Subcutaneous abdominal adipose tissue (tissue), 5 donors: ENCODE results near the gene KCNQ1.
A peak's percentile ranks its signal among the peaks of the same experiment; 100 is the strongest.

Source experiments
- H3K27ac ChIP-seq: one replicate; pipeline ENCODE4 v1.7.0; 2013; ENCODE audit warnings: low read depth, mild to moderate bottlenecking, inconsistent platforms, low read length, moderate library complexity
- H3K27me3 ChIP-seq, 5 donors: one replicate each; pipeline ENCODE4 v1.7.0; 2013; ENCODE audit warnings: low read length in 5 of 5, inconsistent platforms in 1 of 5; ENCODE audit not compliant: control insufficient read depth in 5 of 5, insufficient read depth in 4 of 5
- H3K36me3 ChIP-seq, 5 donors: one replicate each; pipeline ENCODE4 v1.7.0; 2013; ENCODE audit warnings: low read length in 5 of 5; ENCODE audit not compliant: control insufficient read depth in 5 of 5, insufficient read depth in 5 of 5
- H3K4me1 ChIP-seq, 5 donors: one replicate each; pipeline ENCODE4 v1.7.0; 2013; ENCODE audit warnings: low read length in 5 of 5, mild to moderate bottlenecking in 3 of 5, moderate library complexity in 1 of 5; ENCODE audit not compliant: control insufficient read depth in 5 of 5, insufficient read depth in 5 of 5
- H3K4me3 ChIP-seq, 5 donors: one replicate each; pipeline ENCODE4 v1.7.0; 2013; ENCODE audit warnings: low read length in 5 of 5, low read depth in 1 of 5
- H3K9ac ChIP-seq, 5 donors: one replicate each; pipeline ENCODE4 v1.7.0; 2013; ENCODE audit warnings: low read length in 5 of 5, mild to moderate bottlenecking in 4 of 5, moderate library complexity in 3 of 5
- H3K9me3 ChIP-seq, 5 donors: one replicate each; pipeline ENCODE4 v1.7.0; 2013; ENCODE audit warnings: low read length in 5 of 5; ENCODE audit not compliant: control insufficient read depth in 5 of 5
- donor health status: healthy.
- donor health status: healthy.
- donor health status: healthy.
- donor health status: healthy.
- donor health status: healthy.

The KCNQ1 gene

DNA sequence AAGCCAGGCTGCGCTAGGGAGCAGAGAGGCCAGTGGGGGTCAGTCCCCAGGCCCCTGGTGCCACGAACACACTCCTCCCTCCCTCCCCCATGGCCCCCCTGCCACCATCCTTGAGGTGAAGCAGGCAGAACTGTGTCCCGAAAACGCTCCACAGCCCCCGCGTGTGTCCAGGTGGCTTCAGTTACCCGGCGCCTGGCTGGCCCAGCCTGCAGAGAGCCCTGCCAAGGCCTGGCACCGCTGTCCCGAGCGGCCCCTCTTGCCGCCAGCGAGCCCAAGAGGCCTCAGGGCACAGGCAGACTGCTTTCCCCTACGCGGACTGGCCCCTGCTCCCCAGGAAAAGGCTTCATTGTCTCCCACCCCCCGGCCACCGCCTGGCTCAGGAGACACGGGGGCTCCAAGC is 413.1 kb downstream of the KCNQ1 start:
- no peak overlapping the region for H3K27ac ChIP-seq
- peaks cover 0 to 3% (median 0%) of the 10 kb centered on the region in 5 donors for H3K9me3 ChIP-seq
- peaks cover 0 to 11% (median 6%) of the 10 kb centered on the region in 5 donors for H3K4me1 ChIP-seq
- no peak overlapping the region for H3K4me3 ChIP-seq
- no peak overlapping the region for H3K9ac ChIP-seq
- no peaks in the 10 kb centered on the region for H3K36me3 ChIP-seq
- no peaks in the 10 kb centered on the region for H3K27me3 ChIP-seq

DNA sequence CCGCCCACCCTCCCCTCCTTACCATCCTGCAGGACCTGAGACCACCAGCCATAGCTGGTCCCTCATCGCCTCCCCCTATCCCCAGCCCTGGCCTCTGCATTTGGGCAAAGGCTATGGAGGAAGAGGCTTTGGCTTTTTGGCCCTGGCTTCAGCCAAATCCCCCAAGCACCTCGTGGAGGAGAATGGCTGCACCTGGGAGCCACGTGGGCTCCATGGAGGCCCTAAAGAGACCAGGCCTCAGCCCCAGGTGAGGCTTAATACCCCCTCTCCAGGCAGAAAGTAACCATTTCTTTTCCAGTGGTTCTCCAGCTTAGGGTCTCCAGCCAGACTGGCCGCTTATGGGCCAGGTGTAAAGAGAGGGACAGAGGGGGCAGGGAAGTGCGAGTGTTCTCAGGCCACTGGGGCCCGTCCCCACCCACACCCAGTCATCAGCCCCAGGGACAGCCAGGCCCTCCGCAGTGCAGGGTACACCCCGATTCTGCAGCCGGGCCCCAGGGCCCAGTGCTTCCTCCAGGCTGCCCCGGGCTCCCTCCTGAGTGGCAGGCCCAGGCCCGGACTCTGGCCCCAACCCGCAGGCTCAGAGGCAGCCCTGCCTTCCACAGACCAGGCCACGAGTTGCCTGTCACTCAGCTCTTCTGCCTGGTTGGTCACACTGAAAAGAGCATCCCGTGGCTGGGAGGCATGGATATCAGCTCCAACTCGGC is 414.3 kb downstream of the KCNQ1 start:
- no peak overlapping the region for H3K4me3 ChIP-seq
- H3K9ac ChIP-seq, result no peak overlapping the region
- H3K4me1 ChIP-seq, result peaks cover 0 to 17% (median 12%) of the 10 kb centered on the region in 5 donors
- H3K9me3 ChIP-seq, result no peaks in the 10 kb centered on the region
- H3K36me3 ChIP-seq, result no peaks in the 10 kb centered on the region
- H3K27ac ChIP-seq, result no peak overlapping the region
- peaks cover 0 to 7% (median 0%) of the 10 kb centered on the region in 5 donors for H3K27me3 ChIP-seq

DNA sequence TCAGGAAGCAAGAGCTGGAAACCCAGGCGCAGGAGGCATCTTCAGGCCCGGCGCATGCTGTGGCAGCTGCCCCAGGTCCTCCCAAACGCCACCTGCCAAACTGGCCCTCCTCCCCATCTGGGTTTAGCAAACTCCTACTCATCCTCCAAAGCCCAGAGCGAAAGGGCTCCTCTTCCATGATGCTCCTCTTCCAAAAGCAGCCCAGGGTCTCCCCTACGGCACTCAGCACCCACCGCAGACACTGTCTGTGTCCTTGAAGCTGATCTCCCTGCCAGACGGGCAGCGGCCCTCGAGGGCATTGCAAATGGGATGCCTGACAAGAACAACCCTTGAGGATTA is 414.9 kb downstream of the KCNQ1 start:
- Histone ChIP-seq H3K27me3 (peaks cover 0 to 10% (median under 1%) of the 10 kb centered on the region in 5 donors), H3K4me1 (peaks cover 0 to 17% (median 12%) of the 10 kb centered on the region in 5 donors), H3K27ac (no peak overlapping the region), H3K9me3 (no peaks in the 10 kb centered on the region), H3K9ac (no peak overlapping the region), H3K36me3 (no peaks in the 10 kb centered on the region), H3K4me3 (no peak overlapping the region)

DNA sequence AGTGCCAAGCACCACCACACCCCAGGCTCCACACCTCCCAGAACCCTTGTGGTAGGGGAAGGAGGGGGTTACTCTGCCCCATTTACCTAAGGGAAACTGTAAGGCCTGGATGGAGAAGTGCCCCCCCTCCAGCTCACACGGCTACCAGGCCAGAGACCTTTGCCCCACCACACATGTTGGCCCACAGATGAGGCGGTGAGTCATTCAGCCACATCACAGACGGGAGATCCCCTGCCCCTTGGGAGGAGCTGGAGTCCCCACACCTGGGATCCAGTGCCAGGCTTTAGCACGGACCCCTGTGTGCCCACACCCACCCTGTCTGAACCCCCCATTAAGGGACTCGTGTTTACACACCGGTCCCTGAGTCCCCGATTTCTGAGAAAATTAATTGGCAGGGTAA is 415.8 kb downstream of the KCNQ1 start:
- H3K36me3 ChIP-seq, result no peaks in the 10 kb centered on the region
- H3K4me1 ChIP-seq, result peaks cover 0 to 17% (median 12%) of the 10 kb centered on the region in 5 donors
- peaks cover 0 to 10% (median 2%) of the 10 kb centered on the region in 5 donors for H3K27me3 ChIP-seq
- H3K4me3 ChIP-seq, result no peak overlapping the region
- H3K27ac ChIP-seq, result no peak overlapping the region
- H3K9ac ChIP-seq, result no peak overlapping the region
- no peaks in the 10 kb centered on the region for H3K9me3 ChIP-seq

DNA sequence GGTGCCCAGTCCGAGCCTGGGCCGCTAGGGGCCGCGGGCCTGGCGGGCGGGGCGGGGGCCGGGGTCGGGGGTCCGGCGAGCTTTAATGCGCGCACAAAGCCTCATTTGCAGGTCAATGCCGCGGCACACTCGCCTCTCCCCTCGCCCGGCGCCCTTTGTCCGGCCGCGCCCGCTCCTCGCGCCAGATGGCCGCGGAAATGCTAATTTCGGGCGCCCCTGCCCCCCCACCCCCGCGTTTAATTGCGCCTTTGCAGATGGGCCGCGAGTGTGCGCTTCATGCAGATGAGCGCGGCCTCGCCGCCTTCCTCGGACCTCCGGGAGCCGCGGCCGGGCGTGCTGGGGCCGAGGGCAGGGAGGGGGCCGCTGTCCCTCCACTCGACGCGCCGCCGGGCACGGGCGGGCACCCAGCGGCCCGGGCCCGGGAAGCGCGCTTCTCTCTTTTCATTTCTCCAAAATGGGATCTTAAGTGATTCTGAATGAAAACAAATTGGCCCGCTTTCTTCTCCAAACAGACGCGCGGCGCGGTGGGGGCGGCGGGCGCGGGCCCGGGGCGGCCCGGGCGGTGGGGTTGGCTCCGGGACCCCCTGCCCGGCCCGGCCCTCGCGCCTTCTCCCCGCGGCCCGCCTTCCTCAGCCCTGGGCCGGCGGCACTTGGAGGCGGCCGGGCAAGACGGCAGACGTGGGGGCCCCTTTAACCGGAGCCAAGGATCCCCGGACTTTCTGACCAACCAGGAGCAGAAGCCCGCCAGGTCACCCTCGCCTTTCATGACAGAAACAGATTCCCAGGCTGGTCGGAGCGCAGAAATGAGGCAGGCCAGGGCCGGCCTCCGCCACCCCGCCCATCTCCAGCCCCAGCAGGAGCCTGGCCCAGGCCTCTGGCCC is 417.8 kb downstream of the KCNQ1 start:
- peaks cover 0 to 10% (median 2%) of the 10 kb centered on the region in 5 donors for H3K27me3 ChIP-seq
- no peaks in the 10 kb centered on the region for H3K9me3 ChIP-seq
- H3K4me1 ChIP-seq, result peaks cover 0 to 22% (median 17%) of the 10 kb centered on the region in 5 donors
- H3K36me3 ChIP-seq, result no peaks in the 10 kb centered on the region
- no peak overlapping the region for H3K27ac ChIP-seq
- H3K9ac ChIP-seq, result no peak overlapping the region
- H3K4me3 ChIP-seq, result peak overlapping the region in 2 of 5 donors; percentile 22 to 47

GRCh38 chr11:2863276-2863618 is 418.4 kb downstream of the KCNQ1 start:
- H3K36me3 ChIP-seq, result no peaks in the 10 kb centered on the region
- no peaks in the 10 kb centered on the region for H3K9me3 ChIP-seq
- H3K4me3 ChIP-seq, result peak overlapping the region in 2 of 5 donors; percentile 22 to 32
- H3K4me1 ChIP-seq, result peaks cover 0 to 22% (median 17%) of the 10 kb centered on the region in 5 donors
- no peak overlapping the region for H3K27ac ChIP-seq
- H3K9ac ChIP-seq, result no peak overlapping the region
- peaks cover 0 to 10% (median 2%) of the 10 kb centered on the region in 5 donors for H3K27me3 ChIP-seq

GRCh38 chr11:2864901-2865300 is 420.1 kb downstream of the KCNQ1 start:
- no peaks in the 10 kb centered on the region for H3K9me3 ChIP-seq
- H3K4me1 ChIP-seq, result peaks cover 0 to 27% (median 24%) of the 10 kb centered on the region in 5 donors
- H3K4me3 ChIP-seq, result no peak overlapping the region
- no peak overlapping the region for H3K27ac ChIP-seq
- H3K9ac ChIP-seq, result no peak overlapping the region
- no peaks in the 10 kb centered on the region for H3K36me3 ChIP-seq
- H3K27me3 ChIP-seq, result peaks cover 2 to 20% (median 9%) of the 10 kb centered on the region in 5 donors

GRCh38 chr11:2865922-2866577 is 421.2 kb downstream of the KCNQ1 start:
- H3K9ac ChIP-seq, result no peak overlapping the region
- no peaks in the 10 kb centered on the region for H3K9me3 ChIP-seq
- H3K4me1 ChIP-seq, result peaks cover 0 to 33% (median 29%) of the 10 kb centered on the region in 5 donors
- H3K27ac ChIP-seq, result no peak overlapping the region
- H3K27me3 ChIP-seq, result peaks cover 10 to 26% (median 20%) of the 10 kb centered on the region in 5 donors
- no peak overlapping the region for H3K4me3 ChIP-seq
- H3K36me3 ChIP-seq, result no peaks in the 10 kb centered on the region

DNA sequence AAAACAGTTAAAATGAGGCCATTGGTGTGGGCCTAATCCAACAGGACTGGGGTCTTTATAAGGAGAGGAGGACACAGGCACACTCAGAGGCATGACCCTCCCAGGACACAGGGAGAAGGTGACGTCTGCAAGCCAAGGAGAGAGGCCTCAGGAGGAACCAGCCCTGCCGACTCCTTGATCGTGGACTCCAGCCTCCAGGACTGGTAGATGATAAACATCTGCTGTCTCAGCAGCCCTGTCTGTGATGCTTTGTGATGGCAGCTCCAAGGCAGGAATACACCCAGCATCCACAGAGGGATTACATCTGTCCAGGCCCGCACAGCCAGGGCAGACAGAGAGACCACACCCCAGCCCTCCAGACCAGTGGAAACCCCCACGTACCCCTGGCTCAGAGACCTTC is 422.3 kb downstream of the KCNQ1 start:
- Histone ChIP-seq H3K9me3 (no peaks in the 10 kb centered on the region), H3K4me1 (peaks cover 0 to 38% (median 36%) of the 10 kb centered on the region in 5 donors), H3K27me3 (peaks cover 10 to 28% (median 24%) of the 10 kb centered on the region in 5 donors), H3K27ac (no peak overlapping the region), H3K9ac (no peak overlapping the region), H3K4me3 (no peak overlapping the region), H3K36me3 (no peaks in the 10 kb centered on the region)
